ENCODE measurements around the gene KIF18B.

DNA sequence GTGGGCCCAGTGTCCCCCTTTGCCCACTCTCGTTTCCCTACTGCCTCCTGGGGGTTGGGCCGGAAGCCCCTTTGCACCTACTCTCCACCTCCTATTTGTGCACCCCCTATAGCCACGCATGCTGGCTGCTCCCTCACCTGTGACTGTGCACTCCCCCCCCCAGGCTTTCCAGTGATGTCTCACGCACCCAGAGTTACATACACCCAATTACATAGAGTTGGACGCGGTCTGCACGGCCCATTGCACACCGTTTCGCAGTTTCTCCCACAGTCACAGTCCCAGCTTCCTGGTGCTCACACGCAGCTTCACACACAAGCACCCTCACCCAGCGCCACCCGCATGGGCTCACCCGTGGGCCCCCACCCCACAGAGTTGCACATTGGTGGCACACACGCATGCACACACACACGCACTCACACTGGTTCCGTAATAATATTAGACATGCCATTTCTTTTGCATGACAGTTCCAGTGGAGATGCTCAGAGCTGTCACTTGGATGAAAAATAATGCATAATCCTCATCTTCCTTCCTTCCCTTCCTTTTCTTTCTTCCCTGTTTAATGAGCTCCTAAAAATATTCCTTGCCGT is 42.1 kb upstream of the KIF18B start:
- TF ChIP-seq, protein P1, sequence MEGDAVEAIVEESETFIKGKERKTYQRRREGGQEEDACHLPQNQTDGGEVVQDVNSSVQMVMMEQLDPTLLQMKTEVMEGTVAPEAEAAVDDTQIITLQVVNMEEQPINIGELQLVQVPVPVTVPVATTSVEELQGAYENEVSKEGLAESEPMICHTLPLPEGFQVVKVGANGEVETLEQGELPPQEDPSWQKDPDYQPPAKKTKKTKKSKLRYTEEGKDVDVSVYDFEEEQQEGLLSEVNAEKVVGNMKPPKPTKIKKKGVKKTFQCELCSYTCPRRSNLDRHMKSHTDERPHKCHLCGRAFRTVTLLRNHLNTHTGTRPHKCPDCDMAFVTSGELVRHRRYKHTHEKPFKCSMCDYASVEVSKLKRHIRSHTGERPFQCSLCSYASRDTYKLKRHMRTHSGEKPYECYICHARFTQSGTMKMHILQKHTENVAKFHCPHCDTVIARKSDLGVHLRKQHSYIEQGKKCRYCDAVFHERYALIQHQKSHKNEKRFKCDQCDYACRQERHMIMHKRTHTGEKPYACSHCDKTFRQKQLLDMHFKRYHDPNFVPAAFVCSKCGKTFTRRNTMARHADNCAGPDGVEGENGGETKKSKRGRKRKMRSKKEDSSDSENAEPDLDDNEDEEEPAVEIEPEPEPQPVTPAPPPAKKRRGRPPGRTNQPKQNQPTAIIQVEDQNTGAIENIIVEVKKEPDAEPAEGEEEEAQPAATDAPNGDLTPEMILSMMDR (conservative IDR thresholded peaks at IDR 0.05 in 1 of 2, IDR thresholded peaks at IDR 0.05 in 1 of 2; ENCODE audit: low read depth in 1 of 2, low read length in 2 of 2) = no peak
- no peak for TF ChIP-seq EZH2 (IDR thresholded peaks at IDR 0.05; ENCODE audit: low read length, missing control alignments)

All from fibroblast of lung (primary cell).